ENCODE data around the gene SLC25A22. TPM values are rescaled to one million over a fixed set of nuclear protein-coding genes. Genes with fewer than 3 reads are reported as not detected.

The SLC25A22 gene
- total RNA-seq, 1 donor from 2014 or later: 7.5 TPM

DNA sequence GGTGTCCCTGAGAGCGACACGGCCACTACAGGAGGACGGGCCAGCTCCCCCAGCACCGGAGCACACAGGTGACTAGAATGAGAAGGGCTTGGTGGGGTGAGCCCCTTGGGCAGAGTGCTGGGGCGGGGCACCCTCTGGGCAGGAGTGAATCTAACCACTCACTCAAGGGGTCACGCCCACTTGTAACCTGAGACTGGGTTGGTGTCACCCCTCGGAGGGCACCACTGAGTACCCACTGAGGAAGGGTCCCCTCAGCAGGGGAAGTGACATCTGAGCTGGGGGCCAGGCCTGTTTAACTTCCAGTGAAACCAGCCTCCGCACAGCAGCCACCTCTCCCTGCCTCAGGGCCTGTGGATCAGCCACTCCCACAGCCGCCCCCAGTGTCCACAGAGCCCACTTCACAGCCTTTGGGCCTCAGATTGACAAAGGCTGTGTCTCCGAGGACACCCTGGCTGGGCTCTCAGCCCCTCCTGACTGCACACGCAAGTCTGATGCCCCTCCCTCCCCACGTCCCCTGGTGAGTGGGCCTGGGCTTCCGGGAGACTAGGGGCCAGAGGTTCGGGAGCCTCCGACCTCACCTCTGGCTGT lies 26.4 kb downstream of the SLC25A22 start:
- no peak for DNase-seq

DNA sequence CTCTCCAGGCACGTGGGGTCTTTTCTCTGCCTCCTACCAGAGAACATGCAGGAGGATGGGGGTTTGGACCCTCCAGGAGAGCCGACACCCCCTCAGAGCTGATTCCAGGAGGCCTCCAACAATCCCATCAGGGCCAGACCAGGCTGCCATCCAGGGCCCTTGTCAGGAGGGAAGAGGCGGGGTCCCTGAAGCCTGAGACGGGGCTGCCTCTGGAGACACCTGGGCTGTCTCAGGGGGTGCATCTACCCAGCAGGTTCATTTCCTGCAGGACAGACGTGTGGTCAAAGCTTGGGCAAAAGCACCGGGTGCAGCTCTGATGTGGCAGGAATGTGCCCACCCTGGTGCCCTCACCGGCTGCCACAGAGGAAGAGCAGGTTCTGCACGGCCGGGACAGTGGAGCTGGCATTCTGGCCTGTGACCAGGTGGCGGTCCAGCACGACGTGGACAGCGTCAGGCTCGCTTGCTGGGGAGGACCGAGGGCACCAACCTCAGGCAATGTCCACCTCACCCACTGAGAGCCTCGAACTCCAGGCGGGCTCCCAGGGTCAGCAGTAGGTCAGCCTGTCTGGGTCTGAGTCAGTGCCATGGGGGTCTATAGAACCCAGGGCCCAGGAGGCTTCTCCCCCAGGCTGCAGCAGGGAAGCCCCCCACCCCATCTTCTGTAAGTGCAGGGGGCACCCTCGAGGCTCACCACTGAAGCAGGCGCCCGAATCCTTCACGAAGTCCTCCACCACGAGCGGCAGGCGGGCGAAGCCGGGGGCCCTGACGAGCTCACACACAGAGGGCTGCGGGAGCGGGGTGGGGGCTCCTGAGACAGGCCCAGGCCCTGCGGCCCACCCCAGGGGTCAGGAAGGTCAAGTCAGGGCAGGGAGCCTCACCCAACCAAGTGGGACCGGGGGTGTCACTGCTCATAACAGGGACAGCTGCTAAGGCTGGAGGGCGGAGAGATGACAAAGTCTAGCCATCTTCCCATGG lies 27.2 kb downstream of the SLC25A22 start:
- DNase-seq: no peak

DNA sequence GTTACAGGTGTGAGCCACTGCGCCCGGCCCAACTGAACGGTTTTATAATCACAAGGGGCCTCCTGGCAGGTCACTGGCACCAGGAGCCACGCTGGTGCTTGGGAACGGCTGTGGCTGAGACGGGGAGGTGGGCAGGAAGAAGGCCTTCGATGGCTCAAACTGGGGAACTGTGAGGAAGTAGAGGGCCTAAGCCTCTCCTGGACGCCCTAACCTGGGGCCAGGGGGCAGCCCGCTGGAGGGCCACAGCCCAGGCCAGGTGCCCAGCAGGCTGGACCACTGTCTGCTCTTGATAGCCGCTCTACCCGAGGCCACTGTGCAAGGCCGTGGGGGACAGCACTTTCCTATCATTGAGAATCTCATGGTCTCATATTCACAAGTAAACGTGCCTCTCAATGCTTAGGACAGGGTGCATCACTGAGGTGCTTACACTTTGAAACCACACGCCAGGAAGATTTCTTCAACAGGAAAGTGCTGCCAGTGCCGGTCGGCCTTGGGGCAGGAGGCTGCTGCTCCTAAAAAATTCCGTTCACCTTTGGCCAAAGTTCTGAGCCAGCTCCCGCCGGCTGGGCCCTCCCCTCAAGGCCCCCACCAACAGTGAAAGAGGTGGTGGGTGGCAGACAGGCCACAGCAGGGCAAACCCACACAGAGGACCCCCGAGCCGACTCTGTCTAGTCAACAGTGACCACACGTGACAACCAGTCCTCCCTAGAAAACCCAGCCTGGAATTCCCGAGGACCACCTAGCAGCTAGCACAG lies 28.0 kb downstream of the SLC25A22 start:
- no peak for DNase-seq

DNA sequence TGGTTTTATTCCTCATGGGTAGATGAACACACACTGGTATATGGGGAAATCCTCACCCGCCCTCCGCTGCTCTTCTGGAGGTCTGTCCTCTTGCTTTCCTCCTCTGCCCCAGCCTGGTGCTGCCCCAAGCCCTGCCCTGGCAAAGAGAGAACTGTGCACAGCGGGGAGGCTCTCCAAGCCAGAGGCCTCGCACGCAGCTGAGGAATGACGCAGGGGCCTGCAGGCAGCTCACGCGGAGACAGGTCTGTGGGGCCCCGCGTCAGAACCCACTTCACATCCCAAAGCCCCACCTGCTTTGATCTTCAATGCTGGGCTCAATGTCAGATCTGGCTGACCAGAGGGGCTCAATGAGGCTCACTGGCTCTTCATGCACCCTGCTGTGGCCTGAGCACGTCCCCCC lies 30.8 kb downstream of the SLC25A22 start:
- no peak for DNase-seq

DNA sequence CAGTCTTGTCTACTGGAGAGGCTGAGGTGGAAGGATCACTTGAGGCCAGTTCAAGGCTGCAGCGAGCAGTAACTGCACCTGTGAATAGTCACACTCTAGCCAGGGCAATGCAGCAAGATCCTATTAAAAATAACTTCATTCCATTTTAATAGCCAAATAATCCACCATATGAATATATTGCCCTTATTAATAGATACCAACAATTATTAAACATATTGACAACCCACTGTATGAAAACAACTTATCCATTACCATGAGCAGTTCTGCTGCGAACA lies 31.2 kb downstream of the SLC25A22 start:
- no peak for DNase-seq

DNA sequence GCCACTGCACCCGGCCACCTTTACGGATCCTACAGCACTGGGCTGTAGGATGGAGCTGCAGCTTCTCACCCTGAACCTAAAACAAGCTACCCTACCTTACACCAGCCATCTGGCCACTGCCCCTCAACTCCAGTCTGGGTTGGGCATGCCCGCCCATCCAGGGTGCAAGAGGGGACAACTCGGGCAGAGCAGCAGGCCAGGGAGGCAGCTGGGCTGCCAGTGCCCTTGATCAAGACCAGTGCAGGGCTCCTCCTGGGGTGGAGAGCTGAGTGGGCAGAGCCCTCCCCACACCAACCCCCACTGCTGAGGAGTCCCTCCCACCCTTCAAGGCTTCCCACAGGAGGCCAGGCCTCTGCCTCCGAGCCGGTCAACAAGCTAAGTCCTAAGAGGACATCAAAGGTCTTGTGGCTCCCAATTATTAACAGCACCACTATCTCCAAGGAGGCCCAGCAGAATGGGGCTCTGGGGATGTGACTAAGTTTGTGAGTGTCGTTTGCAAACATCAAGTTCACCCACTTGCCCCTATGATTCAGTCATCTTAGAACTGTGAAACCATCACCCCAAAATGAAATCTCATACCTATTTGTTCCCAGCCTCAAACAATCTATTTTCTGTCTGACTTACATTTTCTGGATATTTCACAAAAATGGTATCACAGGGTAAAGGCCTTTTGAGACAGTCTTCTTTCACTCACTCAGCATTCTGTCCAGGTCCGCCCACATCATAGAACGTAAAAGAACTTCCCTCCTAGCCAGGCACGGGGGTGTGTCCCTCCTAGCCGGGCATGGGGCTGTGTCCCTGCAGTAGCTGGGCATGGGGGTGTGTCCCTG lies 31.8 kb downstream of the SLC25A22 start:
- DNase-seq: no peak

DNA sequence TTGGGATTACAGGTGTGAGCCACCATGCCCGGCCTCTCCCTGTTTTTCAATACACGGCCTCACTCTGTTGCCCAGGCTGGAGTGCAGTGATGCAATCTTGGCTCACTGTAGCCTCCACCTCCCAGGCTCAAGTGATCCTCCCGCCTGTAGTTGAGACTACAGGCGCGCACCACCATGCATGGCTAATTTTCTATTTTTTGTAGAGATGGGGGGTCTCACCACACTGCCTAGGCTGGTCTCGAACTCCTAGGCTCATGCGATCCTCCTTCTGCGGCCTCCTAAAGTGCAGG lies 32.3 kb downstream of the SLC25A22 start:
- no peak for DNase-seq

DNA sequence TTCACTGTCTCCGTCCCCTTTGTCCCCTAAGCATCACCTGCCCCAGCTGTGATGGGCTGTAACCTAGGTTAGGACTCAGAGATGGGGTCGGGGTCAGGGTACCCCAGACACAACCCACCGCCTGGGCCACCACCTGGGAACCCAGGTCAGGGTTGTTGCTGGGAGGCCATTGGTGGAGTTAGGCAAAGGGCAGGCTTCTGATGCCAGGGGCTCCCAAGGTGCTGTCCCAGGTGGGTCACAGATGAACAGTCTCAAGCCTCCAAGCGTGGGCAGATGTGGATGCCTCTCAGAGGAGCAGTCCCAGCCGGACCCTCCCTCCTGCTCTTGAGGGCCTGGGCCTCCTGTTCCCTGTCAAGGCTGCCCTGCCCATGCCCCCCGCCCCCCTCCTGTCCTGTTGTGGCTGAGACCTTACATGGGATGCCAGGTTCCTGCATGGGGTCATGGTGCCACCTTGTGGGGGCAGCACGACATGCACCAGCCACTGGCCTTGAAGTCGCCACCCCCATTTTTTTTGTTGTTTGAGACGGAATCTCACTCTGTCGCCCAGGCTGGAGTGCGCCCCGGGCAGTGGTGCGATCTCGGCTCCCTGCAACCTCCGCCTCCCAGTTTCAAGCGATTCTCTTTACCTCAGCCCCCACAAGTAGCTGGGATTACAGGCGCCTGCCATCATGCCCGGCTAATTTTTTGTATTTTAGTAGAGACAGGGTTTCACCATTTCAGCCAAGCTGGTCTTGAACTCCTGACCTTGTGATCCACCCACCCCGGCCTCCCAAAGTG lies 32.9 kb downstream of the SLC25A22 start:
- peak; percentile 61 for DNase-seq

DNA sequence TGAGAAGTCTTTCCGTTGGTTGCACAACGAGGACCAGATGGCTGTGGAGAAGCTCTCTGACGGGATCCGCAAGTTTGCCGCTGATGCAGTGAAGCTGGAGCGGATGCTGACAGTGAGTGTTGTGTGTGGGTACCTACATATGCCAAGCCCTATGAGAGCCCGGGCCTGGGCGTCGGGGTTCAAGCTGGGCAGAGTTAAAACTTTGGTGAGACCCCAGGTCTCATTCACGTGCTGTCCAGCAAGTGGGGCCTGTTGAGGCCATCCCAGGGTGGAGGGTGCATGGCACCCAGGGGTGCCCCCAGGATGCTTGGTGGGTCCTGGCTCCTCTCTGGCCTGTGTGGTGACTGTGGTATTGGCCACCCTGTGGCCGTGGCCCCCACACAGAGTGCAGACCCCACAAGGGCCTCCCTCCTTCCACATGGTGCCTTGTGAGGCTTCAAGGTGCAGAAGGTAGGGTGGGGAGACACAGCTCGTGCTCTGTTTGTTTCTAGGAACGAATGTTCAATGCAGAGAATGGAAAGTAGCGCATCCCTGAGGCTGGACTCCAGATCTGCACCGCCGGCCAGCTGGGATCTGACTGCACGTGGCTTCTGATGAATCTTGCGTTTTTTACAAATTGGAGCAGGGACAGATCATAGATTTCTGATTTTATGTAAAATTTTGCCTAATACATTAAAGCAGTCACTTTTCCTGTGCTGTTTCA lies 33.6 kb downstream of the SLC25A22 start:
- no peak for DNase-seq

DNA sequence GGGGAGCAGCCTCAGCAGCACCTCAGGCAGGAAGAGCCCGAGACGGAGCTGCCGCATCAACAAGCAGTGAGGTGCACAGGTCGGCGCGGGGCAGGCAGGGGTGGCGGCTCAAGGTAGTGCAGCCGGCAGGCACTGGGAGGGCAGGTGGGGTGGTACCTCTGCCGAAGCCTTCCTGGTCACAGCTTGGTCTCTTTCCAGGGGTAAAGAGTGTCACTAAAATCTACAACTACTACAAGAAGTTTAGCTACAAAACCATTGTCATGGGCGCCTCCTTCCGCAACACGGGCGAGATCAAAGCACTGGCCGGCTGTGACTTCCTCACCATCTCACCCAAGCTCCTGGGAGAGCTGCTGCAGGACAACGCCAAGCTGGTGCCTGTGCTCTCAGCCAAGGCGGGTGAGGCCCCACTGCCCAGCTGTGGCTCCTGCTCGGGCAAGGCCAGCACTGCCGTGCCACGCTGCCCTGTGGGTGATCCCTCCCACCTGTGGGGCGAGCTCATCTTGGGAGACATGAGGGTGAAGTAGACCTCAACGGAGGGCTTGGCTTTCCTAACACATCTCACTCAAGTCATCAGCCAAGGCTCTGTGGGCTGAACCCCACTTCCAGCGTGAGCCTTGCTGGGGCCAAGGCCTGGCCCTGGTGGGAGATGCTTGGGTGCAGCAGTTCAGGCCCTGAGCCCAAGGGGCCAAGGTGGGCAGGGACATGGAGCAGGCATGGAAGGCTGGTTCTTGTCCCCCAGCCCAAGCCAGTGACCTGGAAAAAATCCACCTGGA lies 34.3 kb downstream of the SLC25A22 start:
- no peak for DNase-seq

DNA sequence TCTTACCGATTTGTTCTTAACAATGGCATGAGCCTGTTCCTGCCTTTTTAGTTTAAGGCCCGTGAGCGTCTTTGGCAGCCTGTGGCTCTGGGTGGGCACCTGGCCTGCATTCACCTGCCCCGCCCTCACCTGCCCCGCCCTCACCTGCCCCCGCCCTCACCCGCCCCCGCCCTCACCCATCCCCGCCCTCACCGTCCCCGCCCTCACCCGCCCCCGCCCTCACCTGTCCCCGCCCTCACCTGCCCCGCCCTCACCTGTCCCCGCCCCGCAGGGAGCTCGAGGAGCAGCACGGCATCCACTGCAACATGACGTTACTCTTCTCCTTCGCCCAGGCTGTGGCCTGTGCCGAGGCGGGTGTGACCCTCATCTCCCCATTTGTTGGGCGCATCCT lies 35.0 kb downstream of the SLC25A22 start:
- no peak for DNase-seq

DNA sequence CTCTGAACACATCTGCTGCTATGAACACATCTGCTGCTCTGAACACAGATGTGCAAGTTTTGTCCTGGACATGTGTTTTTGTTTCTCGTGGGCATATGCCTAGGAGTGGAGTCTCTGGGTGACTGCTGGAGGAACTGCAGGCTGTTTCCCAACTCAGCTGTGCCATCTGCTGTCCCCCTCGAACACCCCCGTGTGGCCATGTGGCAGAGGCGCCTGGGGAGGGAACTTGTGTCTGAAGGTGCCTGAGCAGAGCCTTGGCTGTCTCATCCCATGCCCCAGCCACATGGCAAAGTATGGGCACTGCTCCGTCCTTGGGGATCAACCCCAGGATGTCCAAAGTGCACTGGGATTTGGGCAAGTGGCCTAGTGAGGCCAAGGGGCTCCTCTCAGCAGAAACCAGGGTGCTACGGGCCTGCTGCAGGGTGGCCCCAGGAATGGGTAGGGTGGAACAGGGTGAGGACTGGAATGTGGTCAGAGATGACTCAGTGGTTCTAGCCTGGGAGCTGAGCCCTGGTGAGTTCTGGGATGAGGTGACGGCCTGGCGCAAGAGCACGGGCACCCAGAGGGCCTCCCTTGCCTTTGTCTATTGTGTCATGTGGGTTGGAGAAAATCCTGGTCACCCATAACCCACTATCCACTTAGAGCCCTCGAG lies 35.5 kb downstream of the SLC25A22 start:
- peak; percentile 53 for DNase-seq

DNA sequence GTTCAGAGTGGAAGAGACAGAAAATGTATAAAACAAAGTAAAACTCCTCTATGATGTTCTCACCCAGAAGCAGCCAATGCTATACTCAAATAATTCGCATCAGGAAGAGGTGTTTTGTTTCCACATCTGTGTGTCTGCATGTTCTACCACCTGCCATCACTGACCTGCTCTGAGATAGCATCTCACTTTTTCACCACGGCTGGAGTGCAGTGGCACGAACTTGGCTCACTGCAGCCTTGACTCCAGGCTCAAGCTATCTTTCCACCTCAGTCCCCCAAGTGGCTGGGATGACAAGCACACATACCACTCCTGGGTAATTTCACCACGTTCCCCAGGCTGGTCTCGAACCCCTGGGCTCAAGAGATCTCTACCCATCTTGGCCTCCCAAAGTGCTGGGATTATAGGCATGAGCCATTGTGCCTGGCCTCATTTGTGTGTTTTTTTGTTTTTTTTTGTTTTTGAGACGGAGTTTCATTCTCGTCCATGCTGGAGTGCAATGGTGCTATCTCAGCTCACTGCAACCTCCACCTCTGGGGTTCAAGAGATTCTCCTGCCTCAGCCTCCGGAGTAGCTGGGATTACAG lies 36.5 kb downstream of the SLC25A22 start:
- DNase-seq: no peak

DNA sequence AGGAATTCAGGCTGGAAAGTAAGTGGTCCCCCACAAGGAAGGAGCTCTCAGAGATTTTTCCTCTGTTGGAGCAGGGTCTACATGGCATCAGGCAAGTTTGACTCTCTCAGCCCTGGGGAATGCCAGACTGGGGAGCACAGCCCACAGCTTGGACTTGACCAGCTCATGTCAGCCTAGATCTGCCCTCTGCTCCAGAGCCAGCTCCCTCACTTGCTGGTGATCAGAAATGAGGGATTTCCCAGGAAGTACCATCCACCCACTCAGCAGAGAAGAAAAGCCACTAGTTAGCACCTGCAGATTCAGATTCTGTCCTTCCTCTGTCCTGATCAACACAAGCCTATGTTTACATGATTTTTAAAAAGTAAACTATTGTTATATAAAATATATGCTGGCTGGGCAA lies 37.8 kb downstream of the SLC25A22 start:
- no peak for DNase-seq

DNA sequence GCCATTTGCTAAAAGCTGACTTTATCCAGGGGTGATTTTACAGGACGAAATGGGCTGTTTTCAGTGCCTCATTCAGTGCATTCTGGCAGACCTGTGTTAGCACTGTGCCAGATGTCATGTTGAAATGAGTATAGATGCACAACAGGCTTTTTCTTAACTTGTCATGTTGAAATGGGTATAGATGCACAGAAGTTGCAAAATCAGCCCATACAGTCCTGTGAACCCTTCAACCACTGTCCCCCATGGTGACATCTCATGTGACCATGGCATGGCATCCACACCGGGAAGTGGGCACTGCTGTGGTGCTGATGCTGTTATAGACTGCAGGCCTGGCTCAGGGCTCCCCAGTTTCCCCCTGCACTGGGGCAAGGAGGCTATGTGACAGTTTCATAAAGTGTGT lies 48.4 kb downstream of the SLC25A22 start:
- no peak for DNase-seq

DNA sequence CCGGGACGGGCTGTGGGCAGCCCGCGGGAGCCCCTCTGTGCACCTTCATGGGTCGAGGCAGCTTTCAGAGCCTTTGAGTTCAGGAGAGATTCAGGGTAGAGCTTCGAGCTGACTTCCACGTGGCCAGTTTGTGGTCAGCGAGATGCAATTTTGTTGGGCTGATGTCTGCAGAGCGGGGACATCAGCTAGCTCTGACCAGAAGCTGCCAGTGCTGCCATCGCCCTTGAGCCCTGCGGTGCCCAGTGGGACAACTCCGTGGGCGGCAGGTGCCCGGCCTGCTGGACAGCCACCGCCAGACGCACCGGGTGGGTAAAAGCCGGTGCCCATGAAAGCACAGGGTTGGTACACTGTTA lies 50.1 kb downstream of the SLC25A22 start:
- no peak for DNase-seq

DNA sequence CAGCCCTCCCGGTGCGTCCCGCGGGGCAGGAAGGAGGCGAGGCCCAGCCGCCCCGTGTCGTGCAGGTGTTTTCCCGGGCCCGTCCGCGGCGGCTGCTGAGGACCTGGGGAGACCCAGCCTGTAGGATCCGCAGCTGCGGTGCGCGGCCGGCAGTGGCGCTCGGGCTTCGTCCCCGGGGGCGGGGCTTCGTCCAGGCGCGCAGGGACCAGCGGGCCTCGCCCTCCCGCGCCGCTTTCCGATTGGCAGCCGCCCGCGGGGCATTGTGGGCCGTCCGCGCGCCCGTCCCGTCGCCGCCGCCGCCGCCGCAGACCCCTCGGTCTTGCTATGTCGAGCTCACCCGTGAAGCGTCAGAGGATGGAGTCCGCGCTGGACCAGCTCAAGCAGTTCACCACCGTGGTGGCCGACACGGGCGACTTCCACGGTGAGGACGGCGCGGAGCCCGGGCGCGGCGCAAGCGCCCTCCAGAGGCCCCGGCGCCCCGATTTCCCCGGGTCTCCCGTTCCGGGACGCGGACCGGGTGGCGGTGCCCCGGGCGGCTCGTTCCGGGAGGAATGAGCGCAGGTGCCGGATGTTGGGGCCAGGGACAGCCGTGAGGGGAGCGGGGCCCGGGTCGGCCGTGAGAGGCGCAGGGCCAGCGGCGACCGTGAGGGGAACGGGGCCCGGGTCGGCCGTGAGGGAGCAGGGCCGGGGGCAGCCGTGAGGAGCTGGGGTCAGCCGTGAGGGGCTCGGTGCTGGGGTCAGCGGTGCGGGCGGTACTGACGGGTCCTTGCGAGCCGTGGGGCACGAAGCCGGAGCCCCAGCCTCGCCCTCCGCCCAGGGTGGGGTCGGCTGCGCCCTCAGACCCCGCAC lies 50.7 kb downstream of the SLC25A22 start, which contains the start of gene TALDO1:
TALDO1 (plus strand) TSS at position 307 of the 849 bp plus-strand sequence; CDS start at position 325, 18 bp downstream.
- peak; percentile 95 for DNase-seq

Data from tongue (tissue), 2 donors.